ENCODE data around the gene GABPB1. TPM values are rescaled to one million over a fixed set of nuclear protein-coding genes. Genes with fewer than 3 reads are reported as not detected.

The GABPB1 gene
- polyA plus RNA-seq, 1 of the 3 experiments (the other 2 are of a cell fraction), result 12.8 TPM

DNA sequence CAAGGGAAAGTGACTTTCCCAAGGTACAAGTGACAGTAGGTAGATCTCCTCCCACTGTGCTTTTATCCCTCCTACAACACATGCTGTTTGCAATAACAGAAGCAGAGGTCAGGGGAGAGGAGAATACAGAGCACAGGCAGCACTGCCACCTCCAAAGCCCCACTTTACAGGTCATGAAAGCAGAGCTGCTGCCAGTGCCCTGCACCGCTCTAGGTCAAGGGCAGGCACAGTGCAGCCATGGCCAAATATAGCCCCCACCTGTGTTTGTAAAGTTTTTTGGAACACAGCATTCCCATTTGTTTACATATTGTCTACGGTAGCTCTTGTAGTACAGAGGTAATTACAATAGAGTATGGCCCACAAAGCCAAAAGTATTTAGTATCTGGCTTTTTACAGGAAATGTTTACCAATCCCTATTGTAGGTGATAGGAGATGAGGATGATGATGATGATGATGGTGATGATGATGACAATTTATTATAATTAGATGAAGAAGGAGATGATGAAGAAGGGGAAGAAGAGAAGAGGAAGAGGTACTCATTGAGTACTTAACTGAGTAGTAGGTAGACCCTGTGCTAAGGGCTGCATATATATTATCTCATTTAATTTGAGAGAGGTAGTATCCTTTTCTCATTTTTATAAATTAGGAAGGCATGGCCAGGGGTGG is 109.9 kb downstream of the GABPB1 start:
- no peaks in the 10 kb centered on the region for H3K27me3 ChIP-seq (ENCODE audit: insufficient read depth)
- peaks cover 0 to 7% of the 10 kb centered on the region in 2 experiments; a peak in 1 of 4 replicates for H3K4me1 ChIP-seq (ENCODE audit: control insufficient read depth in 1 of 2, insufficient read depth in 2 of 2, low read depth in 1 of 2, low read length in 1 of 2)
- H3K36me3 ChIP-seq (replicated peaks in 1 of 2; ENCODE audit: control insufficient read depth in 1 of 2, insufficient read depth in 2 of 2, low read length in 1 of 2), result no peaks in the 10 kb centered on the region
- H4K20me1 ChIP-seq (ENCODE audit: insufficient read depth), result no peaks in the 10 kb centered on the region
- H3K27ac ChIP-seq (ENCODE audit: low read depth in 2 of 2, low read length in 1 of 2), result no peak overlapping the region
- DNase-seq, result no peak
- TF ChIP-seq, protein P1, sequence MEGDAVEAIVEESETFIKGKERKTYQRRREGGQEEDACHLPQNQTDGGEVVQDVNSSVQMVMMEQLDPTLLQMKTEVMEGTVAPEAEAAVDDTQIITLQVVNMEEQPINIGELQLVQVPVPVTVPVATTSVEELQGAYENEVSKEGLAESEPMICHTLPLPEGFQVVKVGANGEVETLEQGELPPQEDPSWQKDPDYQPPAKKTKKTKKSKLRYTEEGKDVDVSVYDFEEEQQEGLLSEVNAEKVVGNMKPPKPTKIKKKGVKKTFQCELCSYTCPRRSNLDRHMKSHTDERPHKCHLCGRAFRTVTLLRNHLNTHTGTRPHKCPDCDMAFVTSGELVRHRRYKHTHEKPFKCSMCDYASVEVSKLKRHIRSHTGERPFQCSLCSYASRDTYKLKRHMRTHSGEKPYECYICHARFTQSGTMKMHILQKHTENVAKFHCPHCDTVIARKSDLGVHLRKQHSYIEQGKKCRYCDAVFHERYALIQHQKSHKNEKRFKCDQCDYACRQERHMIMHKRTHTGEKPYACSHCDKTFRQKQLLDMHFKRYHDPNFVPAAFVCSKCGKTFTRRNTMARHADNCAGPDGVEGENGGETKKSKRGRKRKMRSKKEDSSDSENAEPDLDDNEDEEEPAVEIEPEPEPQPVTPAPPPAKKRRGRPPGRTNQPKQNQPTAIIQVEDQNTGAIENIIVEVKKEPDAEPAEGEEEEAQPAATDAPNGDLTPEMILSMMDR (IDR thresholded peaks at IDR 0.05), result no peak
- no peak for TF ChIP-seq YY1 (IDR thresholded peaks at IDR 0.05; ENCODE audit: low read depth)
- TF ChIP-seq CHD2 (IDR thresholded peaks at IDR 0.05; ENCODE audit: low read length, partially characterized antibody), result no peak
- WGBS (ENCODE audit: low lambda C conversion rate), result 83% methylated on average over 2 of the region's 2 CpGs
- no peaks in the 10 kb centered on the region for H3K9me3 ChIP-seq
- H3K9ac ChIP-seq, result no peak overlapping the region
- H3K4me2 ChIP-seq, result no peak overlapping the region
- ChIA-PET CTCF (interaction anchor here (1.7 kb wide), 1 partner anchor 16 kb away, joined by 4 read pairs; no protein-coding TSS in a partner anchor), POLR2A (no interaction called here)
- H2AFZ ChIP-seq (ENCODE audit: low read depth), result no peak overlapping the region
- H3K4me3 ChIP-seq (ENCODE audit: low read depth in 2 of 2, low read length in 1 of 2), result no peak overlapping the region
- H3F3A ChIP-seq (replicated peaks; ENCODE audit: insufficient read depth), result no peaks in the 10 kb centered on the region
- no peaks in the 10 kb centered on the region for H3K9me2 ChIP-seq
- H3K79me2 ChIP-seq (ENCODE audit: insufficient read depth), result no peaks in the 10 kb centered on the region

DNA sequence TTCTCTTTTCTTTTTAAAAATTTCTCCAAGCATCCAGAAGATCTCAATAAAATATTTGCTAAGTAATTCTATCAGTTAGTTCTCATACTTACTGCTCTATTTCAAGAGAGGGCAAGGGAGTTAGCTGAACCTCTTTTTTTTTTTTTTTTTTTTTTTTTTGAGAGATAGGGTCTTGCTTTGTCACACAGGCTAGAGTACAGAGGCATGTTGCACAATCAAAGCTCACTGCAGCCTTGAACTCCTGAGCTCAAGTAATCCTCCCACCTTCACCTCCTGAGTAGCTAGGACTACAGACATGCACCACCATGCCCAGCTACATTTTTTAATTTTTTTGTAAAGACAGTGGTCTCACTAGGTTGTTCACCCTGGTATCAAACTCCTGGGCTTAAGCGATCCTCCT is 110.8 kb downstream of the GABPB1 start:
- CTCF ChIA-PET, result interaction anchor here (1.7 kb wide), 1 partner anchor 15 kb away, joined by 4 read pairs; no protein-coding TSS in a partner anchor
- 92% methylated on average over 1 of the region's 1 CpG for WGBS (ENCODE audit: low lambda C conversion rate)
- no peaks in the 10 kb centered on the region for H3K27me3 ChIP-seq (ENCODE audit: insufficient read depth)
- H3K36me3 ChIP-seq (replicated peaks in 1 of 2; ENCODE audit: control insufficient read depth in 1 of 2, insufficient read depth in 2 of 2, low read length in 1 of 2), result no peaks in the 10 kb centered on the region
- no peaks in the 10 kb centered on the region for H3F3A ChIP-seq (replicated peaks; ENCODE audit: insufficient read depth)
- no peak overlapping the region for H3K4me2 ChIP-seq
- no peaks in the 10 kb centered on the region for H3K9me2 ChIP-seq
- H3K4me3 ChIP-seq (ENCODE audit: low read depth in 2 of 2, low read length in 1 of 2), result no peak overlapping the region
- POLR2A ChIA-PET, result no interaction called here
- H3K4me1 ChIP-seq (ENCODE audit: control insufficient read depth in 1 of 2, insufficient read depth in 2 of 2, low read depth in 1 of 2, low read length in 1 of 2), result peaks cover 0 to 7% of the 10 kb centered on the region in 2 experiments; a peak in 1 of 4 replicates
- no peaks in the 10 kb centered on the region for H4K20me1 ChIP-seq (ENCODE audit: insufficient read depth)
- no peak overlapping the region for H3K27ac ChIP-seq (ENCODE audit: low read depth in 2 of 2, low read length in 1 of 2)
- H3K9ac ChIP-seq, result no peak overlapping the region
- no peak for DNase-seq
- no peak overlapping the region for H2AFZ ChIP-seq (ENCODE audit: low read depth)
- no peaks in the 10 kb centered on the region for H3K79me2 ChIP-seq (ENCODE audit: insufficient read depth)
- H3K9me3 ChIP-seq, result no peaks in the 10 kb centered on the region
- TF ChIP-seq, protein P2, sequence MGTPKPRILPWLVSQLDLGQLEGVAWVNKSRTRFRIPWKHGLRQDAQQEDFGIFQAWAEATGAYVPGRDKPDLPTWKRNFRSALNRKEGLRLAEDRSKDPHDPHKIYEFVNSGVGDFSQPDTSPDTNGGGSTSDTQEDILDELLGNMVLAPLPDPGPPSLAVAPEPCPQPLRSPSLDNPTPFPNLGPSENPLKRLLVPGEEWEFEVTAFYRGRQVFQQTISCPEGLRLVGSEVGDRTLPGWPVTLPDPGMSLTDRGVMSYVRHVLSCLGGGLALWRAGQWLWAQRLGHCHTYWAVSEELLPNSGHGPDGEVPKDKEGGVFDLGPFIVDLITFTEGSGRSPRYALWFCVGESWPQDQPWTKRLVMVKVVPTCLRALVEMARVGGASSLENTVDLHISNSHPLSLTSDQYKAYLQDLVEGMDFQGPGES (IDR thresholded peaks at IDR 0.05; ENCODE audit: low read depth, low read length), result no peak
- TF ChIP-seq, protein P3, sequence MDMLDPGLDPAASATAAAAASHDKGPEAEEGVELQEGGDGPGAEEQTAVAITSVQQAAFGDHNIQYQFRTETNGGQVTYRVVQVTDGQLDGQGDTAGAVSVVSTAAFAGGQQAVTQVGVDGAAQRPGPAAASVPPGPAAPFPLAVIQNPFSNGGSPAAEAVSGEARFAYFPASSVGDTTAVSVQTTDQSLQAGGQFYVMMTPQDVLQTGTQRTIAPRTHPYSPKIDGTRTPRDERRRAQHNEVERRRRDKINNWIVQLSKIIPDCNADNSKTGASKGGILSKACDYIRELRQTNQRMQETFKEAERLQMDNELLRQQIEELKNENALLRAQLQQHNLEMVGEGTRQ (IDR thresholded peaks at IDR 0.05; ENCODE audit: borderline replicate concordance, low read depth, low read length), result no peak
- TF ChIP-seq YY1 (IDR thresholded peaks at IDR 0.05; ENCODE audit: low read depth), result no peak
- TF ChIP-seq, protein P4, sequence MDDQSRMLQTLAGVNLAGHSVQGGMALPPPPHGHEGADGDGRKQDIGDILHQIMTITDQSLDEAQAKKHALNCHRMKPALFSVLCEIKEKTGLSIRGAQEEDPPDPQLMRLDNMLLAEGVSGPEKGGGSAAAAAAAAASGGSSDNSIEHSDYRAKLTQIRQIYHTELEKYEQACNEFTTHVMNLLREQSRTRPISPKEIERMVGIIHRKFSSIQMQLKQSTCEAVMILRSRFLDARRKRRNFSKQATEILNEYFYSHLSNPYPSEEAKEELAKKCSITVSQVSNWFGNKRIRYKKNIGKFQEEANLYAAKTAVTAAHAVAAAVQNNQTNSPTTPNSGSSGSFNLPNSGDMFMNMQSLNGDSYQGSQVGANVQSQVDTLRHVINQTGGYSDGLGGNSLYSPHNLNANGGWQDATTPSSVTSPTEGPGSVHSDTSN (IDR thresholded peaks at IDR 0.05), result no peak
- TF ChIP-seq, protein P5, sequence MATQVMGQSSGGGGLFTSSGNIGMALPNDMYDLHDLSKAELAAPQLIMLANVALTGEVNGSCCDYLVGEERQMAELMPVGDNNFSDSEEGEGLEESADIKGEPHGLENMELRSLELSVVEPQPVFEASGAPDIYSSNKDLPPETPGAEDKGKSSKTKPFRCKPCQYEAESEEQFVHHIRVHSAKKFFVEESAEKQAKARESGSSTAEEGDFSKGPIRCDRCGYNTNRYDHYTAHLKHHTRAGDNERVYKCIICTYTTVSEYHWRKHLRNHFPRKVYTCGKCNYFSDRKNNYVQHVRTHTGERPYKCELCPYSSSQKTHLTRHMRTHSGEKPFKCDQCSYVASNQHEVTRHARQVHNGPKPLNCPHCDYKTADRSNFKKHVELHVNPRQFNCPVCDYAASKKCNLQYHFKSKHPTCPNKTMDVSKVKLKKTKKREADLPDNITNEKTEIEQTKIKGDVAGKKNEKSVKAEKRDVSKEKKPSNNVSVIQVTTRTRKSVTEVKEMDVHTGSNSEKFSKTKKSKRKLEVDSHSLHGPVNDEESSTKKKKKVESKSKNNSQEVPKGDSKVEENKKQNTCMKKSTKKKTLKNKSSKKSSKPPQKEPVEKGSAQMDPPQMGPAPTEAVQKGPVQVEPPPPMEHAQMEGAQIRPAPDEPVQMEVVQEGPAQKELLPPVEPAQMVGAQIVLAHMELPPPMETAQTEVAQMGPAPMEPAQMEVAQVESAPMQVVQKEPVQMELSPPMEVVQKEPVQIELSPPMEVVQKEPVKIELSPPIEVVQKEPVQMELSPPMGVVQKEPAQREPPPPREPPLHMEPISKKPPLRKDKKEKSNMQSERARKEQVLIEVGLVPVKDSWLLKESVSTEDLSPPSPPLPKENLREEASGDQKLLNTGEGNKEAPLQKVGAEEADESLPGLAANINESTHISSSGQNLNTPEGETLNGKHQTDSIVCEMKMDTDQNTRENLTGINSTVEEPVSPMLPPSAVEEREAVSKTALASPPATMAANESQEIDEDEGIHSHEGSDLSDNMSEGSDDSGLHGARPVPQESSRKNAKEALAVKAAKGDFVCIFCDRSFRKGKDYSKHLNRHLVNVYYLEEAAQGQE (IDR thresholded peaks at IDR 0.05; ENCODE audit: low read depth, low read length), result no peak
- no peak for TF ChIP-seq SMC3 (IDR thresholded peaks at IDR 0.05; ENCODE audit: low read depth, low read length)
- TF ChIP-seq SIN3A (IDR thresholded peaks at IDR 0.05; ENCODE audit: borderline replicate concordance, low read depth, low read length), result no peak
- no peak for TF ChIP-seq EZH2phosphoT487 (IDR thresholded peaks at IDR 0.05; ENCODE audit: borderline replicate concordance, low read depth)
- TF ChIP-seq NRF1 (IDR thresholded peaks at IDR 0.05; ENCODE audit: low read depth, low read length), result no peak
- no peak for TF ChIP-seq FOSL2 (IDR thresholded peaks at IDR 0.05; ENCODE audit: borderline replicate concordance, low read depth)
- no peak for TF ChIP-seq RXRA (IDR thresholded peaks at IDR 0.05; ENCODE audit: borderline replicate concordance, low read depth)
- TF ChIP-seq FOXJ3 (CRISPR knock-in tag; IDR thresholded peaks at IDR 0.05), result no peak
- TF ChIP-seq CHD2 (IDR thresholded peaks at IDR 0.05; ENCODE audit: low read length, partially characterized antibody), result no peak
- no peak for TF ChIP-seq TAF1 (IDR thresholded peaks at IDR 0.05; ENCODE audit: borderline replicate concordance, low read depth, low read length)
- TF ChIP-seq RFX5 (IDR thresholded peaks at IDR 0.05; ENCODE audit: low read length), result no peak
- no peak for TF ChIP-seq TEAD4 (IDR thresholded peaks at IDR 0.05; ENCODE audit: borderline replicate concordance, insufficient read depth)
